ENCODE results near the gene ACAP3.

ACAP3 gene

DNA sequence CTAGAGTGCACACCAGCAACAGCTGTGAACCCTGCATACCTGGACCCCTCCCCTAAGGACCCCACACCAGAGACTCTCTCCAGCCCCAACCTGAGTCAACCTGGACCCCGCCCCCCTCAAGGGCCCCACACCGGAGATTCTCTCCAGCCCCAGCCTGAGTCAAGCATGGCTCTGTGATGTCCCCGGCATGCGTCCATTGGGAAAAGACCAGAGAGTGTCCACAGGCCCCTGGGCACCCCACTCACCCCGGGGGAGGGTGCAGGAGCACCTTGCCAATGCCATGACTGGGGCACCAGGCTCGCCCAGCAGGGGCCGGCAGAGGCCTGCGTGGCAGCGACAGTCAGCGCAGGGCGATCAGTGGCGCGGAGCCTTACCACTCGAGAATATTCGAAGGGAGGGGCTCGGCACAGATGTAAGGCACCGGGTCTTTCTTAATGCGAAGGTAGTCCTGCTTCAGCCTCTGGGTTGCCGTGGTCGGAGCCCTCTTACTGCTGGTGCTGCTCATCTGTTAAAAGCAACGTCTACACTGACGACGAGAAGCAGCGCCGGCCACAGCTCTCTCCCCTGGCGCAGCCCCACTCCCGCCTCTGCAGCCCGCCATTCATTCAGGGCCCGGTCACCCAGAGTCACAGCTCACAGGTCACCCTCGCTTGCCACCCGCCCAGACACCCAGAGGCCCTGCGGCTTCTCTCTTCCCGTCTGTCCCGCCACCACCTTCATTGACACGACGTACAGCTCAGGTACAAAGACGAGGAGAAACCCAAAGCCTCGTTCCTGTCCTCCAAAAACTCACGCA is 40.0 kb downstream of the ACAP3 start:
- TF ChIP-seq Cebpa-rat (IDR thresholded peaks at IDR 0.05), result no peak

DNA sequence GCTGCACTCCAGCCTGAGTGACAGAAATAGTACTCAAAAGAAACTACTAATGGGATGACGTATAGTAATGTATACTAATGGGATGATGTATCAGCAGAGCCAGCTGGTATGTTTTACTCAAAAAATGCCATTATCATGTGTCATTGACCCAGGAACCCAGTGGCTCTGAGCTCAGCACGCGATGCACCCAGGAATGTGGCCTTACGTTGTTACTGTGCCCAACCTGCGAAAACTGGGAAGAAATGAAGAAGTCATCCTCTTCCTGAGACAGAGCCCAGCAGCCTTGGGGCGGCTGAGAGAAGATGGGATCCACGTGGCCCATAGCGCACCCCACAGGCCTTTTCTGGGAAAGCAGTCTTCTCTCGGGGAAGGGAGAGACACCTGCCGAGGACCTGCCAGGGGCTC is 42.9 kb downstream of the ACAP3 start:
- TF ChIP-seq Cebpa-rat (IDR thresholded peaks at IDR 0.05), result no peak
- Histone ChIP-seq H3K36me3 (peaks cover 55 to 84% (median 74%) of the 10 kb centered on the region in 11 experiments), H4K20me1 (peaks cover 85 to 100% (median 99%) of the 10 kb centered on the region in 11 experiments), H3K9me3 (replicated peaks in 1 of 11) (no peaks in the 10 kb centered on the region), H3K27me3 (no peaks in the 10 kb centered on the region), H3K4me2 (no peak overlapping the region), H3K27ac (no peak overlapping the region), H3K4me3 (no peak overlapping the region), H3K4me1 (peaks cover 35 to 54% (median 45%) of the 10 kb centered on the region in 10 experiments), H3K9ac (no peak overlapping the region)

More for the DNA sequence above, 40.0 kb downstream of the ACAP3 start:
- H3K36me3 ChIP-seq, result peaks cover 58 to 100% (median 87%) of the 10 kb centered on the region in 11 experiments
- no peaks in the 10 kb centered on the region for H3K27me3 ChIP-seq
- 0 out of 22 replicates have a peak overlapping the region, but pooled peaks of 1 of the 11 experiments have one; percentile 9 for H3K9ac ChIP-seq
- H3K4me2 ChIP-seq, result no peak overlapping the region
- peaks cover 34 to 53% (median 44%) of the 10 kb centered on the region in 10 experiments for H3K4me1 ChIP-seq
- H3K27ac ChIP-seq, result no peak overlapping the region
- H3K9me3 ChIP-seq (replicated peaks in 1 of 11), result no peaks in the 10 kb centered on the region
- no peak overlapping the region for H3K4me3 ChIP-seq
- H4K20me1 ChIP-seq, result peaks cover 91 to 100% (median 100%) of the 10 kb centered on the region in 11 experiments

DNA sequence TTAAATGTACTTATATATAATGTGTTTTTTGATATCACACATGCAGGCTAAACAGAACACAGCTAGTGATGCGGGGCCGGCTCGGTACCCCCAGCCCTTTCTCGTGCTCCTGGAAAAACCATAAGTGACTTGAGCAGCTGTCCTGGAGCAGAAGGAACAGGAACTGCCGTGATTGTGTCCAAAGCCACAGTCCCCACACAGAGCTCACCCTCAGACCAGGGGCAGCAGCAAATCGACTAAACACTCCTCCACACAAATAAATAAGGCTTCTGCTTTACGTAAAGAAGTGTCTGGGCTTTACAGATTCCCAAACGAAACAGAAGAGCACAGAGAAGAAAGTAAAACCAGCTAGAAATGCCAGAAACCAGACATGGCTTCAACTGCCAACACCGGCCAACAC is 43.7 kb downstream of the ACAP3 start:
- no peak overlapping the region for H3K27ac ChIP-seq
- TF ChIP-seq Cebpa-rat (IDR thresholded peaks at IDR 0.05), result no peak

DNA sequence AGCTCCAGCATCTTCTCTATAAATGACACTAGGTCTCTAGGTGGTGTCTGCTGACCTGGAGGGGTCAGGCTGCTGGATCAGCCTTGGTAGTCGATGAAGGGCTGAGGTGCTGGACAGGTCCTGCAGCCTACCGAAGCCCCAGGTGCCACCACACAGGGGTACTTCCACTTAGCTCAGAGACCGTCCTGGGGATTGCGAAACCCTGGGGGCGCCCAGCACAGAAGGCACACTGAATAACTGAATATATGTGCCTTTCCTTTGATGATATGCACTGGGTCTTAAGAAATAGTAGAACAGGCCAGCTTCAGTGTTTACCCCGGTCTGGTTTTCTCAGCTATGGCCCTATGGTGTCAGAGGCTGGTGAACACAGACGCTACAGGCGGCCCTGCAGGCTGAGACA is 45.0 kb downstream of the ACAP3 start:
- TF ChIP-seq Cebpa-rat (IDR thresholded peaks at IDR 0.05), result peak in 7 of 11 experiments; percentile 9 to 78 (median 42); a peak in 6 of 22 replicates
- H3K27ac ChIP-seq, result 0 out of 22 replicates have a peak overlapping the region, but pooled peaks of 4 of the 11 experiments have one; percentile 7 to 29 (median 16)
- H3K9ac ChIP-seq, result peak overlapping the region; percentile 7 to 64 (median 44); a peak in 18 of 22 replicates

More for the DNA sequence above, 43.7 kb downstream of the ACAP3 start:
- Histone ChIP-seq H3K27me3 (no peaks in the 10 kb centered on the region), H3K9me3 (replicated peaks in 1 of 11) (no peaks in the 10 kb centered on the region), H3K9ac (peak overlapping the region in 1 of 11 experiments; percentile 26; a peak in 1 of 22 replicates), H3K4me1 (peaks cover 44 to 62% (median 53%) of the 10 kb centered on the region in 10 experiments), H3K4me2 (no peak overlapping the region), H3K4me3 (no peak overlapping the region), H3K36me3 (peaks cover 58 to 81% (median 73%) of the 10 kb centered on the region in 11 experiments), H4K20me1 (peaks cover 85 to 100% (median 99%) of the 10 kb centered on the region in 11 experiments)

DNA sequence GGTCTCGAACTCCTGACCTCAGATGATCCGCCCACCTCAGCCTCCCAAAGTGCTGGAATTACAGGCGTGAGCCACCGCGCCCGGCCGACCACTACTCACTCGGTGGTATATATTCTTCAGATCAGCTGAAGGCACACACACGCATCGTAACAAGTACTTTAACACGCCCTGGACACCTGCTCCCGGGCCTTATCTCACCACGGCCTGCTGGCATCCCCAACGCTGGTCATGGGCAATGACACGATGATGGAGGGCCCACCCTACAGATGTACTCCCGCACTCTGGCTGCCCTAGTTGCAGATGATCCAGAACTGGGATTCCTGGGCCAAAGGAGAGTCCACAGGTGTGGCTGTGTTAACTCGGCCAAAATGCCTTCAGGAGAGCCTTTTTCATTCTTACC is 45.7 kb downstream of the ACAP3 start:
- Histone ChIP-seq H3K9ac (peak overlapping the region in 10 of 11 experiments; percentile 7 to 64 (median 45); a peak in 12 of 22 replicates), H3K9me3 (replicated peaks in 1 of 11) (no peaks in the 10 kb centered on the region; a peak in 1 of 22 replicates), H3K27ac (peak overlapping the region in 3 of 11 experiments; percentile 9 to 73 (median 29); a peak in 1 of 22 replicates), H3K36me3 (peaks cover 47 to 78% (median 68%) of the 10 kb centered on the region in 11 experiments), H4K20me1 (peaks cover 79 to 99% (median 95%) of the 10 kb centered on the region in 11 experiments), H3K4me2 (peak overlapping the region; percentile 61 to 98 (median 90)), H3K27me3 (no peaks in the 10 kb centered on the region), H3K4me1 (peaks cover 62 to 80% (median 70%) of the 10 kb centered on the region in 10 experiments), H3K4me3 (peak overlapping the region in 1 of 10 experiments; percentile 47; a peak in 2 of 20 replicates)
- TF ChIP-seq Cebpa-rat (IDR thresholded peaks at IDR 0.05), result no peak

More for the DNA sequence above, 45.0 kb downstream of the ACAP3 start:
- Histone ChIP-seq H3K4me2 (peak overlapping the region; percentile 61 to 98 (median 90)), H4K20me1 (peaks cover 84 to 100% (median 98%) of the 10 kb centered on the region in 11 experiments), H3K9me3 (replicated peaks in 1 of 11) (no peaks in the 10 kb centered on the region), H3K36me3 (peaks cover 50 to 81% (median 70%) of the 10 kb centered on the region in 11 experiments), H3K4me3 (no peak overlapping the region; a peak in 2 of 20 replicates), H3K27me3 (no peaks in the 10 kb centered on the region), H3K4me1 (peaks cover 56 to 75% (median 65%) of the 10 kb centered on the region in 10 experiments)

DNA sequence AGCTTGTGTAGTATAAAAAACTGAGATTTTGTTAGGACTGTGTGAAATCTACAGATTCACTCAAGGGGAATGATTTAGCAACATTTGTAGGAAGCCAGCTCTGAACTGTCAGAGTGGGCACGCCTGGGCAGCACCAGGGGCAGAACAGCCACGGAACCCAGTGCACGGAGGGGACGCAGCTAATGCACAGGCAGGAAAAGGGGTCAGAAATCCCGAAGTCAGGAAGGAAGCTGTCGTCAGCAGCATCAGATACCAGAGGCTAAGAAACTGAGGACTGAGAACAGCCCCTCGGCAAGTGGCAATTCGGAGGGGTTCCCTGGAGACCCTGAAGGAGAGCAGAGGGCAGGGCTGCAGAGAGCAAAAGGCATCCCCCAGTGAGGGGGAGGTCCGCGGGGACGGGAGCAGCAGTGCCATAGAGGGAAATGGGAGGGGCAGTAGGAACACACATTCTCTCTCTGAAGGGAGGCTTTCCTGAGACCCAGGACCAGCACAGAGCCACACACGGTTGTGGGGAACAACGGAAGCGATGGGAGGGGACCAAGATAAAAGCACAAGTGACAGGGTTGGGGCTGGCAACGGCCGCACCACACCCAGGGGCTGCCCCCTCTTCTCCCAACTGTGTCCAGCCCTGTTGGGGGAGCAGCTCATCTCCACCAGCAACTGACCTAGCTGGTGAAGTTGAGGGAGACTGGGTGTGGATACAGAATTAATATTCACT is 46.7 kb downstream of the ACAP3 start:
- peak overlapping the region; percentile 61 to 98 (median 90) for H3K4me2 ChIP-seq
- H3K36me3 ChIP-seq, result peaks cover 50 to 75% (median 67%) of the 10 kb centered on the region in 11 experiments
- H3K27me3 ChIP-seq, result no peaks in the 10 kb centered on the region
- H3K4me1 ChIP-seq, result peaks cover 72 to 91% (median 81%) of the 10 kb centered on the region in 10 experiments
- peak overlapping the region; percentile 7 to 68 (median 52); a peak in 19 of 22 replicates for H3K9ac ChIP-seq
- peak in 1 of 11 experiments; percentile 8; a peak in 1 of 22 replicates for TF ChIP-seq Cebpa-rat (IDR thresholded peaks at IDR 0.05)
- H3K27ac ChIP-seq, result peak overlapping the region in 10 of 11 experiments; percentile 49 to 78 (median 67); a peak in 21 of 22 replicates
- H3K9me3 ChIP-seq (replicated peaks in 1 of 11), result peaks cover 0 to 4% (median 0%) of the 10 kb centered on the region in 11 experiments; a peak in 2 of 22 replicates
- H4K20me1 ChIP-seq, result peaks cover 72 to 99% (median 95%) of the 10 kb centered on the region in 11 experiments
- peak overlapping the region in 8 of 10 experiments; percentile 13 to 47 (median 33); a peak in 9 of 20 replicates for H3K4me3 ChIP-seq

DNA sequence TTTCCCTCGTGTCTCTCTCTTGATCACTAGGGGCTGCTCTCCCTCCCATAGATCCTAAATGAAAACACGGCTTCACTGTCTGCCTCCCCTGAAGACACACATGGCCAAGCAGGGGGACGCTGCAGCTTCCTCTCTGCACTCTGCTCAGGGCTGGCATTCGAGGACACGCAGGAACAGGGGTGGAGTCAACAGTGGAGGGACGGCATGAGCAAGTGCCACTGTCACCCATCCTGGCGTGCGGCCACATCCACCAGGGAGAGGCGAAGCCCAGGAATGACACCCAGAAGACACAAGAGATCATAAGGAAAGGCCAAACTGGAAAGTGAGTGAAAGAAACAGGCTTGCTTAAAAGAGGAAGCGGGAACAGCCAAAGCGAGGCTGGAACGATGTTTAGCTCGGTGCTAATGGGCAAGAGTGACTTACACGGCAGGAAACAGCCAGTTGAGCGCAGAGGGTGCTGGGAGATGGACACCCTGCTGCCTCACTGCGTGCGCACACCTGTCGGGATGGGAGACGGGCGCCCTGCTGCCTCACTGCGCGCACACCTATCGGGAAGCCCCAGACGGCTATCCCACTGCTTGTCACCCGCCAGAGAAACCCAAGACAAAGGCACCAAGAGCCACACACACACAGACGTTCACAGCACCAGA is 47.7 kb downstream of the ACAP3 start:
- H4K20me1 ChIP-seq, result peaks cover 72 to 99% (median 95%) of the 10 kb centered on the region in 11 experiments
- peaks cover 82 to 98% (median 90%) of the 10 kb centered on the region in 10 experiments for H3K4me1 ChIP-seq
- H3K4me3 ChIP-seq, result peak overlapping the region in 2 of 10 experiments; percentile 7 to 45; a peak in 2 of 20 replicates
- H3K27ac ChIP-seq, result peak overlapping the region; percentile 1 to 78 (median 67); a peak in 21 of 22 replicates
- peaks cover 44 to 71% (median 65%) of the 10 kb centered on the region in 11 experiments for H3K36me3 ChIP-seq
- no peaks in the 10 kb centered on the region for H3K27me3 ChIP-seq
- TF ChIP-seq Cebpa-rat (IDR thresholded peaks at IDR 0.05), result no peak
- H3K9ac ChIP-seq, result peak overlapping the region; percentile 7 to 68 (median 52); a peak in 21 of 22 replicates
- peaks cover 0 to 4% (median 0%) of the 10 kb centered on the region in 11 experiments; a peak in 2 of 22 replicates for H3K9me3 ChIP-seq (replicated peaks in 1 of 11)
- peak overlapping the region; percentile 61 to 98 (median 90) for H3K4me2 ChIP-seq

All from BLaER1 treated with 17β-estradiol and CSF1 and Interleukin-3, amounts not matched to agents 10 nM and 100 nM (cell line).